ENCODE results near the gene ARID1B. TPM values are rescaled to one million over a fixed set of nuclear protein-coding genes. Genes with fewer than 3 reads are reported as not detected.

ARID1B gene
- total and polyA plus RNA-seq, 7 donors: 8.1 to 61.1 (median 53.1) TPM

DNA sequence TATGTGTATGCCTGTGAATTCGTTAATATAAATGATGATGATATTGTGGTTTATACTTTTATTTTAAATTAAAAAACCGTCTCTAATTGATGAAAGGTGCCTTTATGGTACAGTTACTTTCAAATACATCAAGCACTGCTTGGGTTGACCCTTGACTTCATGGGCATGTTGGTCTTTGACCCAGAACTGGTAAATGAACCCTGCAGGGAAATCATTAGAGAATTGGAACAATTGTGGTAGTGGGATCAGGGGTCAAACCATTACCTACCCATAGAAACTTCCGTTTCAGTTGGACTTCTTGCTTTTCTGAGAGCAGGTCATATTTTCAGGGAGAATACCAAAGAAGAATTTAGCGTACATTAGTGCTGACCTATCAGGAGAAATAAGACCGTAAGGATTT is 288.2 kb downstream of the ARID1B start:
- H3K27ac ChIP-seq: no peak overlapping the region
- 83 to 95% (median 93%) methylated on average over 5 of the region's 5 CpGs for WGBS, 3 donors
- DNase-seq (no peak), ATAC-seq (no peak)
- H3K9me3 ChIP-seq: no peaks in the 10 kb centered on the region
- H3K27me3 ChIP-seq (ENCODE audit: insufficient read depth in 3 of 3, low read length in 2 of 3): no peaks in the 10 kb centered on the region
- no peak overlapping the region for H3K4me3 ChIP-seq
- H3K4me1 ChIP-seq: peaks cover 37% of the 10 kb centered on the region
- intact Hi-C loops (cut with DNase I): no loop called here
- TF ChIP-seq, protein P1, sequence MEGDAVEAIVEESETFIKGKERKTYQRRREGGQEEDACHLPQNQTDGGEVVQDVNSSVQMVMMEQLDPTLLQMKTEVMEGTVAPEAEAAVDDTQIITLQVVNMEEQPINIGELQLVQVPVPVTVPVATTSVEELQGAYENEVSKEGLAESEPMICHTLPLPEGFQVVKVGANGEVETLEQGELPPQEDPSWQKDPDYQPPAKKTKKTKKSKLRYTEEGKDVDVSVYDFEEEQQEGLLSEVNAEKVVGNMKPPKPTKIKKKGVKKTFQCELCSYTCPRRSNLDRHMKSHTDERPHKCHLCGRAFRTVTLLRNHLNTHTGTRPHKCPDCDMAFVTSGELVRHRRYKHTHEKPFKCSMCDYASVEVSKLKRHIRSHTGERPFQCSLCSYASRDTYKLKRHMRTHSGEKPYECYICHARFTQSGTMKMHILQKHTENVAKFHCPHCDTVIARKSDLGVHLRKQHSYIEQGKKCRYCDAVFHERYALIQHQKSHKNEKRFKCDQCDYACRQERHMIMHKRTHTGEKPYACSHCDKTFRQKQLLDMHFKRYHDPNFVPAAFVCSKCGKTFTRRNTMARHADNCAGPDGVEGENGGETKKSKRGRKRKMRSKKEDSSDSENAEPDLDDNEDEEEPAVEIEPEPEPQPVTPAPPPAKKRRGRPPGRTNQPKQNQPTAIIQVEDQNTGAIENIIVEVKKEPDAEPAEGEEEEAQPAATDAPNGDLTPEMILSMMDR (IDR thresholded peaks at IDR 0.05): no peak
- H3K36me3 ChIP-seq (ENCODE audit: insufficient read depth in 1 of 2, low read depth in 1 of 2): no peaks in the 10 kb centered on the region

DNA sequence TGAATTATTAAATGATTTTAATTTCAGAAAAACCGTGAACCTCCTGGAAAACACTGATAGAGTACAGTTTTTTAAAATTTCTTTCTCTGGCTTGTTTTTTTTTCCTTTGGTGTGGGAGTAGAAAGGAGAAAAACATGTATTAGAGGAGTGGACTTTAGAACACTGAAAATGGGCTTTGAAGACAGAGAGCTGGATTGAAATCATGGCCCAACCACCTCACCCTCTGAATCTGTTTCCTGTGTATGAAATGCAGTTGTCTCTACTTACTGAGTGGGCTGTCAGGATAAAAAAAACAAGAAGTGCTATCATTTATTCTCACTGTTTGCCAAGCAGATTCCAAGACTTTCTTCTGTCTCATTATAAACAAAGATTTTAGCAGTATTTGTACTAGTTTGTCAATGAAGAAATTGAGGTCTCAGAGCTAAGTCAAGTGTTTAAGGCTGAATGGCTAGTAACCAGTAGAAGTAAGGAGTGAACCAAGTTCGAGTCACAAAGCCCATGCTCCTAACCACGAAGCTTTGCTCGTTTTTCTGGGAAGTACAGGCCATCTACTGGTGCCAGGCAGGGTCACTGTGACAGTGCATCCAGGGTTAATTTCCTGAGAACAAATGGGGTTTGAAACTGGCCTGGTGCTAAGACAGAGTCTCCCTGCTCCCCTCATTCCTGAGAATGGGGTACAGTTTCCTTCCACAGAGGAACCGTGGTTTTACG is 289.8 kb downstream of the ARID1B start:
- no peaks in the 10 kb centered on the region for H3K36me3 ChIP-seq (ENCODE audit: insufficient read depth in 1 of 2, low read depth in 1 of 2)
- WGBS, 3 donors: 71 to 81% (median 71%) methylated on average over 6 of the region's 6 CpGs
- intact Hi-C loops (cut with DNase I): no loop called here
- ATAC-seq (peak in 2 of 4 donors; percentile 24 to 26), DNase-seq (no peak)
- no peaks in the 10 kb centered on the region for H3K27me3 ChIP-seq (ENCODE audit: insufficient read depth in 3 of 3, low read length in 2 of 3)
- TF ChIP-seq, protein P1 (IDR thresholded peaks at IDR 0.05): no peak
- peaks cover 48% of the 10 kb centered on the region for H3K4me1 ChIP-seq
- H3K27ac ChIP-seq: no peak overlapping the region
- H3K4me3 ChIP-seq: no peak overlapping the region
- no peaks in the 10 kb centered on the region for H3K9me3 ChIP-seq

DNA sequence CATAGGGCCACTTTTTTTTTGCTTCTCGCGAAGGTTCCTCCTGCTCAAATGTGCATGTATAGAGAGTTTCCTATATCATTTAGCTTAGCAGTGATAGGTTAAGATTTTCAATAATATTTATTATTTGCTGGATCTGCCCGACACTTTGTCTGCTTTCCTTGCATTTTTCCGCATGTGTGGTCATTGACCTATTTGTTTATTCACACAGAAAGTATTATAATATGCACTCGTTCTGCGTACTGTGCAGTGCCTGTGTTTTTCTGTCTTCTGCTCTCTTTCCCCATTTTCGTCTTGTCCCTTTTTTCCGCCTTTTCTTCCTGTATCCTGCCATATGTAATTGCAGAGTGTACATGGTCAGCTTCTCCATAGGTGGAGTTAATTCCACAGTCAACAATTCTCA is 290.3 kb downstream of the ARID1B start:
- H3K27ac ChIP-seq: no peak overlapping the region
- H3K36me3 ChIP-seq (ENCODE audit: insufficient read depth in 1 of 2, low read depth in 1 of 2): no peaks in the 10 kb centered on the region
- intact Hi-C loops (cut with DNase I): no loop called here
- DNase-seq: no peak
- ATAC-seq: no peak
- H3K4me1 ChIP-seq: peaks cover 52% of the 10 kb centered on the region
- 96 to 98% (median 97%) methylated on average over 8 of the region's 8 CpGs for WGBS, 3 donors
- H3K4me3 ChIP-seq: no peak overlapping the region
- H3K27me3 ChIP-seq (ENCODE audit: insufficient read depth in 3 of 3, low read length in 2 of 3): no peaks in the 10 kb centered on the region
- H3K9me3 ChIP-seq: no peaks in the 10 kb centered on the region
- TF ChIP-seq, protein P1 (IDR thresholded peaks at IDR 0.05): no peak

DNA sequence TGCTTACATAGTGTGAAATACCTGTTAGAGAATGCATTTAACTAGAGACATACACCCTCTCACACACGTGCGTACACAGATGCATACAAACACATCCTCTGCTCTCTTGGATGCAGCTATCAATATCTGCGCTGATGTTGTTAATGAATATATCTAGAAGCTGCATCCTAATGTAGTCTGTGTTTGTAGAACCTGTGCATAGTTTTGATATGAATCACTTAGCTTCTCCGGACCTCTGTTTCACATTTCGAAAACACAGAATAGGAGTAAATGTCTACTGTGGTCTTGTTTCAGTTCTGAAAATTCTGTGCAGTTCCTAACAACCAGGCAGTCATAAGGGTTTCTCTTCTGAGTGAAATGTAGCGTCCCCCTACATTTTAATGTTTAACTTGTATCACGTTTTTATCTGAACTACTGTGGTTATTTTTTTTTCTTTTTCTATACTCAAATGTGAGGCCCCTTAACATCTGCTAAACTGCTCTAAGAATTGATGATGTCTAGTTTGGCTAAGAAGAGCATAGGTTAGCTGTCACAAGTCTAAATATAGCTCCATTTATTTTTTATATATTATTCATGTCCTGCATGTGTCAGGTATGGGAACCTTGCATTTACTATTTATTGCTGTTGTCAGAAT is 291.6 kb downstream of the ARID1B start:
- no peak for DNase-seq
- 65 to 74% (median 69%) methylated on average over 7 of the region's 7 CpGs for whole genome bisulfite sequencing, 3 donors
- no peaks in the 10 kb centered on the region for H3K36me3 ChIP-seq (ENCODE audit: insufficient read depth in 1 of 2, low read depth in 1 of 2)
- no peak overlapping the region for H3K27ac ChIP-seq
- TF ChIP-seq, protein P1 (IDR thresholded peaks at IDR 0.05): no peak
- no peaks in the 10 kb centered on the region for H3K27me3 ChIP-seq (ENCODE audit: insufficient read depth in 3 of 3, low read length in 2 of 3)
- intact Hi-C loops (cut with DNase I): no loop called here
- H3K9me3 ChIP-seq: no peaks in the 10 kb centered on the region
- peaks cover 55% of the 10 kb centered on the region for H3K4me1 ChIP-seq
- ATAC-seq: peak in 2 of 4 donors; percentile 35 to 43
- H3K4me3 ChIP-seq: no peak overlapping the region
